NCI-H2081 (cell line): ENCODE measurements around the gene NHERF1.
A peak's percentile ranks its signal among the peaks of the same experiment; 100 is the strongest.

Experiments used
- DNase-seq, 2 experiments: peaks; one replicate each; lab custom pipeline; 2025; lab: John Stamatoyannopoulos, UW

NHERF1 gene

DNA sequence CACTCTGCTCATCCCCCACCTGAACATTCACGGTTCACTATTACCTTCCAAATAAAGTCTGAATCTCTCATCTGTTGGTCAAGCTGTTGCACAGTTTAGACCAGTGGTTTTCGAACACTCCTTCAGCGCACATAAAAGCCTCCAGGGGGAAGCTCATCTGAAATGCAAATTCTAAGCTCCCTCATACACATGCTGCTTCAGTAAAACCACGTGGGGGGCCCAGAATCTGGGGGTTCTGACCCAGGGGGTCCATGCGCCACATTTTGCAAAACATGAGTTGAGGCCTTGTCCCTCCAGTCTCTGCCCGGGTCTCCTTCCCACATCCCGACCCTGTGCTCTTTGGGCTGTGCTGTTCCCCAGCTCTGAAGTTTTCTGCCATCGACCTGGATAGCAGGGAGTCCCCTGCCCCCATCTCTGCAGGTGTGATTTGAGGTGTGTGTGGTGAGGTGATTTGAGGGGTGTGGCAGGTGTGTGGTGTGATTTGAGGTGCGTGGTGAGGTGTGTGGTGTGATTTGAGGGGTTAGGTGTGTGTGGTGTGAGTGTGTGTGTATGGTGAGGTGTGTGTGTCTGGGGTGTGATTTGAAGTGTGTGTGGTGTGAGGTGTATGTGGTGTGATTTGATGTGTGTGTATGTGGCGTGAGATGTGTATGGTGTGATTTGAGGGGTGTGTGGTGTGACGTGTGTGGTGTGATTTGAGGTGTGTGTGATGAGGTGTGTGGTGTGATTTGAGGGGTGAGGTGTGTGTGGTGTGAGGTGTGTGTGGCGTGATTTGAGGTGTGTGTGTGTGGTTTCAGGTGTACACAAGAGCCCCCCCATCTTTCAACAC is 16.2 kb upstream of the NHERF1 start:
- no peak for DNase-seq

DNA sequence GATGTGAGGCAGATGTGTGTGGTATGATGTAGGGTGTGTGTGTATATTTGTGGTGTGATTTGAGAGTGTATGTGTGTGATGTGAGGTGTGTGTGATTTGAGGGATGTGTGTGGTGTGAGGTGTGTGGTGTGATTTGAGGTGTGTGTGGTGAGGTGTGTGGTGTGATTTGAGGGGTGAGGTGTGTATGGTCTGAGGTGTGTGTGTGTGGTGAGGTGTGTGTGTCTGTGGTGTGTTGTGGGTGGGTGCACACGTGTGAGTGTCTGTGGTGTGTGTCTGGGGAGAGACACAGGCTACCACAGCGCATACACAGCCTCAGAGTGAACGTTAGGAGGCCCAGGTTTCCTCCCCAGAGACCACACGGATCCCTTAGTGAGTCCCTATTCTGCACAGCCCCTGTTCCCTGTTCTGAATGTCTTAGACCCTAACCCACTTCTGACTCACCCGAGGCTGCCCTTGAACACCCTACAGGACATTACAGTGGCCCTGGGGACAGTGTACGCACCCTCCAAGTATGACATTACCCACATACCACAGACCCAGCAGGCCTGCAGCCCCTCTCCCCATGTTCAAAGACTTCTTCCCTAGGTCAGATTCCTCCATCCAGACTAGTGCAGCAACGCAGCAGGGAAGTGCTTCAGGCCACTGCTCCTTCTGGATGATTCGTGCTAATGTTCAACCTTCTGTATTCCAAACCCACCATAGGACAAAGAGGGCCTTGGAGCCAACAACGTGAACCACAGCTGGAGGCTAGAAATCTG is 14.9 kb upstream of the NHERF1 start:
- DNase-seq: no peak

DNA sequence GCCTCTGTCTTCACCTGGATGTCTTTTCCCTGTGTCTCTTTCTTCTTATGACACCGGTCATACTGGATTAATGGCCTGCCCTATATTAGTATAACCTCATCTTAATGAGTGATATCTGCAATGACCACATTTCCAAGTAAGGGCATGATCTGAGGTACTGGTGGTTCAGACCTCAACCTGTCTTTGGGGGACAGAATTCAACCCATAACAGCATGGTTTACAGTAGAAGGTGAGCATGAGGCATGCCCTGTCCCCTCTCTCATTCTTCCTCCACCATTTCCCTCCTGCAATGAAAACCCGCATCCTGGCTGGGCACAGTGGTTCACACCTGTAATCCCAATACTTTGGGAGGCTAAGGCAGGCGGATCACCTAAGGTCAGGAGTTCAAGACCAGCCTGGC is 14.2 kb upstream of the NHERF1 start:
- no peak for DNase-seq

DNA sequence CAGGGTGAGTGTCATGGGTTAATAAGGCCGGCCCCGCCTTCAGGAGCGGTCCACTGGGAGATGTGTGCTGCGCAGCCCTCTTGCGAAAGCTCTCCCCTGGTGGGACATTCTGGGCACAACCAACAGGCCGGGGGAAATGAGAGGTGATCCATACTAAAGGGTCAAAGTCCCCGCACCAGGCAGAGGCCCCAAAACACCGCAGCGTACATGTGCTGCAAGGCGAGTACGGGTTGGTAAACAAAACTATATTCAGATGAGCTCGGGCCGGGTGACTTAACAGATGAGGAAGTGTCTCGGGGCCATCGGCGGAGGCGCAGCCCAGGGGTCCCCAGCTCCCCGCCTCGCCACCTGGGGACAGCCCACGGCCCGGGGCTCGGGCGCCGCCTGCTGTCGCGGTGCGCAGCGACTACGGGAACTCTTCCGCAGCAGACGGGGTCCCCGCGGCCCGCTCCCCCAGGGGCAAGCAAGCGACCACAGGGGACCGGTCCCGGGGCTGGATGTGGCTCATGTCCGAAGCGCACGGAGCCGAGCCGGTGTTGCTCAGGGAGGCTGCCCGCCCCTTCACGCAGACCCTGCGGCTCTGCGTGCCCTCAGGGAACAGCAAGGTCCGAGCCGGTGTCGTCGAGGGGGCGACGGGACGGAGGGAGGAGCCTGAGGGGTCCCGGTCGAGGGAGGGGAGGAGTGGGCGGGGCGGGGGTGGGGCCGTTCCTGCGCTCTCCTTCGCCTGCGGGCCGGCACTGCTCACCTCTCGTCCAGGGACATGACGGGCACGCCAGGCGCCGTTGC is 11.7 kb upstream of the NHERF1 start, which contains the start of gene RAB37:
RAB37 (plus strand) TSS at position 744 of the 786 bp plus-strand sequence; CDS start at position 761, 17 bp downstream.
- DNase-seq: no peak

DNA sequence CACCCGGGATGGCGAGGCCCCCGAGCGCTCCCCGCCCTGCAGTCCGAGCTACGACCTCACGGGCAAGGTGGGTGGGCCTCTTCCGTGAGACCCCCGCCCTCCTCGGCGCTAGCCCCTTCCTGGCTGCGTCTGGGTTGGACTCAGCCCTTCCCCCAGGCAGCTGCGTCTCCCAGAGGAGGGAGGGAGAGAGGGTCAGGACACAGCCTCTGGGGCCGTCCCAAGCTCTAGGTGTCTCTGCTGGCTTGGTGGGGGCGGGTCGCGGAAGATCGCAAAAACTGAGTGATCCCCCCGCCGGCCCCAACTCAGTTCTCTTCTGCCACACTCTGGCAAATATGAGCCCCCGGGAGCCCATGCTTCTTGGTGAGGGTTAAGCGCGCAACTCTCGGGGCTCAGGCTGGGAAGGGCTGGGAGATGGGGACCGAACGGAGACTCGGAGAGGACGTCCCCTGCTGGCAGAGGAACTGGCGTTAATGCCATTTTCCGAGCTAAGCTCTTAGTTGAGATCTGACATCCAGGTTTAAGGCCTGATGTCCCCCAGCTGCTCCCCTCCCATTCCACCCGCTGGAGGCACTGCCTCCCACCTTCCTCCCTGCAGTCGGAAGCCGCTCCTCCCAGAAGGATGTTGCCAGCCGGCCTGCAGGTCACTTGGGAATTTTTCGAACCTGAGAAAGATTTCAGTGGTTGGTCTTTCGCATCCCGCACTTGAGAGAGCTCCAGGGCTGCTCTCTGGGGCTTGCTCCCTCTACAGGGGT is 11.0 kb upstream of the NHERF1 start:
- no peak for DNase-seq

DNA sequence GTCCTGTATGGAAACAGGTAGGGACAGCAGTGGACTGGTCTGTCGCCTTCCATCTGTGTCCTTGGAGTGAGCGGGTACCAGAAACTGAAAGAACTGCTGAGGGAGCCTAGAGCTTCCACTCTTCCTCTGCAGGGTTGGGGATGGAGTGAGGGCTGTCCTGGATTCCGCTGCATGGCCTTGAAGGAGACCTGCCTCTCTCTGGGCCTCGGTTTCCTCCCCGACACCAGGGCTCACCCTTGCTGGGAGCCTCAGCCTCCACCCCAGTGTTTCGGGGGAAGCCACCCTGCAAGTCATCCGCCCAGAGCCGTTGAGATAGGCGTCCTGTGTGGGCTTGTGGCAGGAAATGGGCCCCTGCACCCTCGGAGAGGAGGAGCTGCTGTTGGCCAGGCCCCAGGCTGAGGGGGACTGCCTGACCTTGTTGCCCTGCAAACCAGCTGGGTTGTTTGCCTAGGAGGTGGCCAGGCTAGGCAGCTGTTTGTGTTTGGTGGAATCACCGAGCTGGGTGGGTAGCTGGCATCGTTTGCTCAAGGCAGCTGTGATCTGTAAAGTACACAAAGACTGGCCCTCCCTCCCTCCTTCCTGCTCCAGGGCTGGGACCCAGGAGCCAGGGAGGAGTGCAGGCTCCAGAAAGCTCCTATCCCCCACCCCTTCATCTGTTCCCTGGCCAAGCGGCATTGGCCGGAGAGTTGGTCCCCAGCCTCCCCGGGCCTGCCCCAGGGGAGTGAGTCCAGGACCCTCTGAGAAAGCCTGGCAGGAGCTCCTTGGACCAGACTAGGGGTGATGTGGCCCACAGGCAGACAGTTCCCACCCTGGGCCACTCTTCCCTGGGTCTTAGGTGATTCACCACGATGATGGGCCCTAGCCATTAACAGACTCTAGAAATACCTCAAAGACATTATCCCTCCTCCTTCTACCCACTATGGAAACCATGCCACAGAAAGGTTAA is 10.1 kb upstream of the NHERF1 start:
- no peak for DNase-seq

DNA sequence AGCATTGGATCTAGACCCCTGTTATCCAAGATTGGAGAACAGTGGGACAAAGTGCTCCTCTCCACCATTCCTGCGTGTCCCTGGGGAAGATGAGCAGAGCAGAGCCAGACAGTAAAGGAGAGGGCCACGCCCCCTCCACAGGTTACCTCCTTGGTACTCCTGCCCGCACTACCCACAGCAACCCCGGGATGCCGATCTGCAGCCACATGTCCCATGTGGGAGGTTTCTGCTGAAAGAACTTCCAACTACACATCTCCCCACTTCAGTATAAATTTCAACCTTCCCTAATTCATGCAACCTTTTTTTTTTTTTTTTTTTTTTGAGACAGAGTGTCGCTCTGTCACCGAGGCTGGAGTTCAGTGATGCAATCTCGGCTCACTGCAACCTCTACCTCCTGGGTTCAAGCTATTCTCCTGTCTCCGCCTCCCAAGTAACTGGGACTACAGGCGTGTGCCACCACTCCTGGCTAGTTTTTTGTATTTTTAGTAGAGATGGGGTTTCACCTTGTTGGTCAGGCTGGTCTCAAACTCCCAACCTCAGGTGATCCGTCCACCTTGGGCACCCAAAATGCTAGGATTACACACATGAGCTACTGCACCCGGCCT is 9.1 kb upstream of the NHERF1 start:
- DNase-seq: no peak

DNA sequence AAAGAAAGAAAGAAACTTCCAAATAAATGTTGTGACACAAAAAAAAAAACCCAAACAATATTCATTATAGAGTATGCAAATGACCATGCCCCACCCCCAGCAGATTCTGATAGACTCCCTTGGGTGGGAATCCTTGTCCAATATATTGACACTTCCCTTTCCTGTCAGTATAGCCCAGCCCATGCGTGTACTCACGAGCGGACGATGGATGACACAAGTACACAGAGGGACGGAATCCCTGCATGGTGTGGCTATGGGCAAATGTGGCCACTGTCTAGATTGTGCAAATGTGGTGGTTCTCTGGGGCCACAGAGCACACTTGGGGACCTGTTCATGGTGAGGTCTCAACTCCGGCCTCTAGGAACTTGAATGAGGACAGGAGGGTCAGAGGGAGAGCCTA is 8.3 kb upstream of the NHERF1 start:
- no peak for DNase-seq

DNA sequence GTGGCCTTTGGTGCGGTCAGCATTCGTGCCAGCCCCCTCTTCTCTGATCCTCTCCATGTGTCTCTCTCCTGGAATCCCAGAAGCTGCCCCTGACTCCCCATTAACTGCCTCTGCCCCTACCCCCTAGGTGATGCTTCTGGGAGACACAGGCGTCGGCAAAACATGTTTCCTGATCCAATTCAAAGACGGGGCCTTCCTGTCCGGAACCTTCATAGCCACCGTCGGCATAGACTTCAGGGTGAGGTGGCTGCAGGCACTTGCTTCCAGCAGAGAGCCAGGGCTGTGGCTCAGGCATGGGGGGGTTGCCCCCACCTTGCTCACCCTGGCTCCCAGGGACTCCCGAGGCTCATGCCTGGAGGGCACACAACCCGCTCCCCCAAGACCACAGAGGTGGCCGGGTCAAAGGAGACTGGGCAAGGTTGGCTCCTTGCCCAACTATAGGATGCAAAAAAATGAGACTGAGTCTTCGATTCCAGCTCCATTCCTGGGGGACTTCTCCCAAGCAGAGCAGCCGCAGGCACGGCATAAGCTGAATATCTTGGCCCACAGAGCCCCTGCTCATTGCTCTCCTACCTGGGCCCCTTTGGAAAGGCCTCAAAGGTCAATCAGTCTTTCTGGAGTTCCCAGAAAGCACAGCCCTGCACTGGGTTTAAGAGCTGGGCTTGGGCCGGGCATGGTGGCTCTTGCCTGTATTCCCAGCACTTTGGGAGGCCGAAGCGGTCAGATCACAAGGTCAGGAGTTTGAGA is 7.6 kb upstream of the NHERF1 start:
- DNase-seq: no peak

DNA sequence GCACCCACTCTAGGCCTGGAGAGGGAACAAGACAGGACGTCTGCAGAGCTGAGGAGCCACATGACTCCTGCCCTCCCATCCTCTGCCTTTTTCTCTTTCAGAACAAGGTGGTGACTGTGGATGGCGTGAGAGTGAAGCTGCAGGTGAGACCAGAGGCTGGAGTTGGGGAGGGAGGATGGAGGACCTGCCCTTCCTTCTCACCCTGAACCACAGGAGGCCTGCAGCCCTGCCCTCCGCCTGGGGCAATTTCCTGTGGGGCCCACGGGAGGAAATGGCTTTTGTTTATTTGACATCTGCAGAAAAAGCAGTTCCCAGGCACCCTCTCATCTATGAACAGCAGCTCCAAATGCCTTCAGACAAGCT is 6.3 kb upstream of the NHERF1 start:
- DNase-seq: peak in 1 of 2 experiments; percentile 25

DNA sequence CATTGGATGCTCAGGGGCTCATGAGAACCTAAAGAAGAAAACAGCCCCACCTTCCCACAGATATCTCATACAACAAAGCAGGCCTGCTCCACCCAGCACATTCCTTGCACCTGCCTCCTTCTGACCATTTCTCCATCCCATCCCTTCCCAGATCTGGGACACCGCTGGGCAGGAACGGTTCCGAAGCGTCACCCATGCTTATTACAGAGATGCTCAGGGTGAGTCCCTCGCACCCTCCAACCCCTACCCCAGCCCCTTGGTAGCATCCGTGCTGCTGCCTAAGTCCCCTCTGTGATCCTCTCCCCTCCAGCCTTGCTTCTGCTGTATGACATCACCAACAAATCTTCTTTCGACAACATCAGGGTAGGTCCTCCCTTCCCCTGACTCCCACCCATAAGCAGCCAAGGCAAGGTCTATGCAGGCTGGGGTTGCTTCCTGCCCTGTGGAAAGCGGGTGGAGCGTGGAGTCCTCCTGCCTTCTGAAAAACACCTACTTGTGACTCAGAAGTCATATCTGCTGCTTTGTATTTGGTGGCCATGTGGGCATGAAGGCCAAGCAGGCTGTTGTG is 5.4 kb upstream of the NHERF1 start:
- DNase-seq: no peak

DNA sequence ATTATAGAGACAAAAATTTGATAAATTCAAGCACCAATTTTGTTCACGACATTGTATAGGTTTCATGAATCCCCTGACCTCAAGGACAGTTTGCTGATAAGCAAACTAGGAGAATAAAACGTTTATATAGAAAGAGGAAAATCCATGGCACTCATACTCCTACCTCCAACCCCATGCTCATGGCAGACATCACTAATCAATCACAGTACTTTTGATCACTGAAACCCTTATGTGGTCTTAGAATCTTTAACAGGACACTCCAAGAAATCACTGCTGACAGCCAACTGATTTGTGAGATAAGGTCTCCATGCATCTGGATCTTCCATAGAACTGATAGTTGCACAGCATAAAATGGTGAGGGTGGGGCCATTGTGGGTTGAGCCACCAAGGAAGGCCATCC is 4.7 kb upstream of the NHERF1 start:
- no peak for DNase-seq

DNA sequence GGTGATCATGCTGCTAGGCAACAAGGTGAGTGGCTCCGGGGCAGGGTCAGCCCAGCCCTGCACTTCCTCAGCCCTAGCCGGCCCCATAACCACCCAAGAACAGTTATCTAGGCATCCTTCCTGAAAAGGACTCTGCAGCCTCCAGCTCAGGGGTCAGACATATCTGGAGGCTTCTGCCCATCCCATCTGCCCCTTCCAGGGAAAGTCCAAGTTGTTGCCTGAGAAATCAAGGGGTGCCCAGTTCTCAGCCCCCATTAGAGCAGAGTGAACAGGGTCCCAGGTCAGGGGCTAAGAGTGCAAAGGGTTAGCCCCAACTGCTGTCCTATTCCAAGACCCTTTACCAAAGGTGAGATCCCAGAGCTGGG is 4.1 kb upstream of the NHERF1 start:
- no peak for DNase-seq

DNA sequence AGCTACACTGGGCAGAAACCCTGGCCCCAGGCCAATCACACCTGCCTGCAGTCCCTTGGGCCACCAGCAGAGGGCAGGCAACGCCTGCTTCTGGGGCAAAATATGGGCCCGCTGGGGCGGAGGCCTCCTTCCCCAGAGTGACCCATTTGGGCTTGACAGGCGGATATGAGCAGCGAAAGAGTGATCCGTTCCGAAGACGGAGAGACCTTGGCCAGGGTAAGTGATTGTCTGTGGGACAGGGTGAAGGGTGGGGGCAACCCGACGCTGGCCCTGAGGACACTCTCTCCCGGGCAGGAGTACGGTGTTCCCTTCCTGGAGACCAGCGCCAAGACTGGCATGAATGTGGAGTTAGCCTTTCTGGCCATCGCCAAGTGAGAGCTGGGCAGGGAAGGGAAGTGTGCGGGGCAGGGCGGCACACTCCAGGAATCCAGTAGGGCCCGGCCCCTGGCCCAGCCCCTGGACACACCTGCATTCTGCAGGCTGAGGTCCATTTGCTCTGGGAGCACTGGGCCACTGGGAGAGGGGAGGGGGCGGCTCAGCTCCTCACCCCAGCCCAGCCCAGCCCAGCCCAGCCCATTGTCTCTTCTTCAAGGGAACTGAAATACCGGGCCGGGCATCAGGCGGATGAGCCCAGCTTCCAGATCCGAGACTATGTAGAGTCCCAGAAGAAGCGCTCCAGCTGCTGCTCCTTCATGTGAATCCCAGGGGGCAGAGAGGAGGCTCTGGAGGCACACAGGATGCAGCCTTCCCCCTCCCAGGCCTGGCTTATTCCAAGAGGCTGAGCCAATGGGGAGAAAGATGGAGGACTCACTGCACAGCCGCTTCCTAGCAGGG is 3.5 kb upstream of the NHERF1 start:
- DNase-seq: peak; percentile 20 to 65

DNA sequence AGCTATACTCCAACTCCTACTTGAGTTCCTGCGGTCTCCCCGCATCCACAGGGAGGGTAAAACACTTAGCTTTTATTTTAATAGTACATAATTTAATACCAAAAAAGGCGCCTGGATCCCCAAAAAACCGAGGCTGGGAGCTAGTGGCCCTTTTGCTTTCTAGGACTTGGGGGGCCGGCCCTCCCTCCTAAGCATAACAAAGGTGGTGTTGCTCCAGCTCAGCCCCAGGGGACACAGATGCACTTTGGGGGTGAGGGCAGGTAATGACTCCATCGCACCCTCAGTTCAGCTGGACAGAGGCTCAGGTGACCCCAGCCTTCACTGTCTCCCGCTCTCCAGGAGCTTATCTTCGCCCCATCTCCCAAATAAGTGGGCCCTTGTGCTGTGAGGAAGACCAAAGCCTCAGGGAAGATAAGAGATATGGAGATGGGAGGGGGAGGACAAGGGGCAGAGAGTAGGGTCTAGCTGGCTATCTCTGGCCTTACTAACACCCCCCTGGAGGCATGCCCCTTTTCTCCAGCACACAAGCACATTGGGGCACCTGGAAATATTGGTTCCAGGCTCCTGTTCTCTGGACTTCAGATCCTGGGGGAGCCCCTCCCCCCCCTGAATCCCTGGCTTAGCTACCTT is 2.8 kb upstream of the NHERF1 start:
- DNase-seq: no peak

DNA sequence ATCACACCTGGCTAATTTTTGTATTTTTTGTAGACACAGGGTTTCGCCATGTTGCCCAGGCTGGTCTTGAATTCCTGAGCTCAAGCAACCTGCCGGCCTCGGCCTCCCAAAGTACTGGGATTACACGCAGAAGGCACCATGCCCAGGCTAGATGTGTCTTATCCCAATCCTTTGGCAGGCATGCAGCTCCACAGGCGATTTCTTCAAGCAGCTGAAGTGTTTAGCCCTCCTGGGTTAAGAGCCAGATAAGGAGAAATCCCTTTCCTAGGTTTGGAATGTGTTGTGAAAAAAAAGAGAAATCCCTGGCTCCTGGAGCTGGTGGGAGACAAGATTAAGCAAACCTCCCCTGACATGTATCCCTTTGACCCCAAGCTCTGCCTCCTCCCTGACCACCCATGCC is 2.1 kb upstream of the NHERF1 start:
- DNase-seq: no peak

DNA sequence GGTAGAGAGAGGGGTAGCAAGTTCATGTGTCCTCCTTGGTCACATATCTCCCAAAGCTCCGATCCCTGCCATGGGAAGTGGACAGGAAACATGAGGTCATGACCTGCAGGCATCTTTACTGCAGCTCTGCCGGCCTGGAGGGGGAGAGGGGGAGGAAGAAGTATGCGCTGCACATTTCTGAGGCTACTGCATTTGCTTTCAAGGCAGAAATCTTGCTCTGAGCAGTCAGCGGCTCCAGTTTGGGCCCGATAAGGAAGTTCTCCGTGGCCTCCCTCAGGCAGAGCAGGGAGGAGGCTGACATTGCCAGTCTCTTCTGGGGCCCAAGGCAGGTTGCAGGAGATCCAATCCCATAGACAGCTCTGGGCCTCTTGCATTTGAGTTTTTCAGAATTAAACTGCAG is 1.5 kb upstream of the NHERF1 start:
- no peak for DNase-seq

DNA sequence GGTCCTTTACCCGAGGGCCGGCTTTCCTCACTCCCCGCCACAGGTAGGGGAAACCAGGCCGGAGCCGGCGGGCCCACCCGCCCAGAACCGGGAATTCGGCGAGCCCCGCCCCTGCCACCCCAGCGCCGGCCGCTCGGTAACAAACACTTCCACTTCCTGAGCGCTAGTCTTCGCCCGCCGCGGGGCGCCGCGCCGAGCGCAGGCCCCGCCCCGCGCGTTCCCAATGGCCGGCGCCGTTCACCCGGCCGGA is 224 bp upstream of the NHERF1 start:
- DNase-seq: no peak
